GM19467 (cell line): Measurements from ENCODE around the gene GPC3.

ENCODE experiments used
- ATAC-seq: cut with Tn5 transposase; IDR thresholded peaks from one replicate; pipeline ENCODE4 v1.9.1; 2021; ENCODE audit warnings: mild to moderate bottlenecking, moderate library complexity; ENCODE audit not compliant: unreplicated experiment

Gene GPC3

DNA sequence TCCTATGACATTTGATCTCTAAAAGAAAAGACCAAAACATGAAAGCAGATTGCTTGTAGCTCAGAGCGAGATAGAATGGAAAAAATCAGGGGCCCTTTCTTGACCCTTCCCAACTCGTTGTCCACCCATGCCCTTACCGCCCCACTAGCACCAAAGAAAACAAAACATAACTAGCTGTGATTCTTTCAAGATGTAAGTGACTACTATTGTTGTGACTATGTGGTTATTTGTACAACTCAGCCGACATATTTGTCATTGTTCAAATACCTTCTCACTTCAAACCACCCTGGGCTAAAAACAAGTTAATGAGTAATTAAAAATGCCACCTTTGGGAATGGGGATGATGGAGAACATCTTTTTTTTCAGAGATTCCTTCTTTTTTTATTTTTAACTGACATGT, 399.0 kb downstream of the GPC3 start:
- no peak for ATAC-seq

DNA sequence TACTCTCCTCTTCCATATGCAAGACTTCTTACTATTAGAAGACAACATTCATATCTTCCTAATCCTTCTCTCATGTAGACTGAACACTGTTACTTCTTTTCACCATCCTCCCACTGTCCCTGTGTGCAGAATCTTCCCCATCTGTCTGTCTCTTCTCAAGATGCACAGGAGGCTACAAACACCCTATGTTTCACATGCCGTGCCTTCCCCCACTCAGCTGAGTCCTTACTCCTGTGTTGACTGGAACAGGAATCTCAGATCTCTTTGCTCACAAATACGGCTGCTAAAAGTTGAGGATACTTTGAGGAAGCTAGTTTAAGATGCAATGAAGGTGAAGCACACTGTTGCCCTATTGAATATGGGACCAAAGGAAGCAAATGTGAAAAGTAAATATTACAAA, 401.6 kb downstream of the GPC3 start:
- ATAC-seq, result no peak

DNA sequence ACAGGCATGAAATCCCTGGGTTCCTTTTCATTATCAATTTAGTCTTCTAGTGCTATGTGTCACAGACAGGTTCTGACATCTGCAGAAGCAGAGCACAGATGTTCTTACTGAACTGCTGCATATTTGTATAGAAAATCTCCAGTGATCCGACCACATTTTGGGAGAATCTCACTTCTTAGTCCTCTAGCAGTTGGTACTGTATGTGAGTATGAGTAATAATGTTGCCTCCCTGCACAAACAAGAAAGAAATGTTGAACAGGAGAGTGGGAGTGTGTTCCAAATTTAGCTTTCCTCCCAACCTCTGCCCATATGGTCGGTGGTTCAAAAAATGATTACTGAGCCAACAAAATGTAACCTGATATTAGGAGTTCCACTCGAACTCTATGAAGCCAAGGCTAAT, 404.8 kb downstream of the GPC3 start:
- no peak for ATAC-seq

DNA sequence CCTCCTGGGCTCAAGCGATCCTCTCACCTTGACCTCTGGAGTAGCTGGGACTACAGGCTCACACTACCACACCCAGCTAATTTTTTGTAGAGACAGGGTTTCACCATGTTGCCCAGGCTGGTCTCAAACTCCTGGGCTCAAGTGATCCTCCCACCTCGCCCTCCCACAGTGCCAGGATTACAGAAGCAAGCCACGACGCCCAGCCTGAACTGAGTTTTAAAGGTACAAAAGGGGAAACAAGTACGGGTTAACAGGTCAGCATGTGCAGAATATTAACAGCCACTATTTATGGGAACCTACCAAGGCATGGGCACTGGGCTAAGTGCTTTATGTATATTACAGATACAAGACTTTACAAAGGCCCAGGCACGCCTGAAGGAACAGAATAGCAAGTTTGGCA, 405.8 kb downstream of the GPC3 start:
- ATAC-seq, result no peak

DNA sequence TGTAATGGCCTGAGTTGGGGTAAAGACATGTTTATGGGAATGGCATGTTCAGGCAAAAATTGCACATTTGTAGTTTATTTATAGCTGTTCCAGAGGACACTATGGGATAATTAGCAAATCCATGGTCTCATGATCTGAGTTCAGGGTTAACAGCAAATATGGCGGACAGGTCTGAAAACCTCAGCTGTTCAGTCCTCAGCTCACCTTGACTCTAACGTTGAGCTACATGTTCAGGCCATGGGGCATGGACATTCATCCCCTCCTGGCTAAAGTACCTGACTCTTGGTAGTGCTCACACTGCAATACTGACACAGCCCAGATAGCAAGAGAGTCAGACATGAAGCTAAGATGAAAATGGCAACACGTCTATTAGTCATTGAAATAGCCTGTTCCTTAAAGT, 408.5 kb downstream of the GPC3 start:
- no peak for ATAC-seq

DNA sequence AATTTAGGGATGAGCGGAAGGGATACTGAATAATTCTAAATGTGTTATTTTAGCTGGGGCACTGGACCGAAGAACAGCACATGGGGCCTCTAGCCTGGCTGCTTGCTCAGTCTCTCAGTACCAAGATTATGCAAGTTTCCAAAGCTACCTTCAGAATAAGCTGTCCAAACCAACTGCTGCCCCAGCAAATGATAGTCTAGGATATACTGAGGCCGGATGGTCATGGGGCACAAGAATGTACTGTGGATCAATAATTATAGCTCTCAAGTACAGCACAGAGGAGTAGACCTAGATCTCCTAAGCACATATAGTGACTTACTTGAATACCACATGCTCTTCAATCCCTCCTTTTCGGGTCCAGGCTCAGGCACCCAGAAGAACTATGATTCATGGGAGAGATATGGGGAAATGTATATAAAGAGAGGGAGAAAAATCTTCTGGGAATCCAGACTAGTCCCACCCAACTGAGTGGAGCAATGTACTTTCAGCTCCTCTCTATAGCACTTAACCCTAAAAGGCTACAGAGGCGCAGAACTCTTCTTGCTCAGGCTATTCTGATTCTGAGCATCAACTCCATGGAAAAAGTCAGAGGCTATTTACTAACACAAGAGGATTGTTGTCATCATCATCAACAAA, 409.8 kb downstream of the GPC3 start:
- no peak for ATAC-seq

DNA sequence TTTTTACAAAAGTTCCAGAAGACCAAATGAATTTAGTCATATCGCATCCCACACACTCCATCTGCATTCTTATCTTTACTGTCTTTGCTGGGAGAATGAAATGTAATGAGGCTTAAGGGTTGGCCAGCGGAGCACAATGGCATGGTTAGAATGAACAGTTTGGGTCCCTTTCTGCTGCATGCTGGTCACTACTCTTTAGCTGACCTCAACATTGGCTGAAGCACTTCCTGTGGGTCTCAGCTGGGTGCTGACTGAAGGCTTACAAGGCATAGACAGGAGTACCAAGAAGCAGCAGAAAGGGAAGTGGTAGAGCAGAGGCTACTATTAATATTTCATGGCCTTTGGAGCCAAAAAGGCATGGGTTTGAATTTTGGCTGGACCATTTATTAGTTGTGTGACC, 410.7 kb downstream of the GPC3 start:
- no peak for ATAC-seq

DNA sequence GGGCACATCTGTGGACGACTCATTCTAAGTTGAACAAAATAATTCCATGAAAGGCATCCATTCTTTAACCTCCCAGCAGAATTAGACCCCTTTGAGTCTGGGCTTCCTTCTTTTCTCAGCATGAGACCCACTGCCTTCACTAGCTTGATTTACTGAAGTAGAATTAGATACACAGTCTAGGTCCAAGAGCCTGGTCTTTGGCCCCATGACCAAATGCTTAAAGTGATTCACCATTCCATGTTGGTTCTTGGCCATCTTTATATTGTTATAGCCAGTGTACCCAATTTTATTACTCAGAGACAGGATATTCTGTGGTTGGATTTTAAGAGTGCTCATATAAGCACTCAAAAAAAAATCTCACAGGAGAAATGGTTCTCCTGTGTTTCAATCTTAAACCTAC, 414.8 kb downstream of the GPC3 start:
- no peak for ATAC-seq

DNA sequence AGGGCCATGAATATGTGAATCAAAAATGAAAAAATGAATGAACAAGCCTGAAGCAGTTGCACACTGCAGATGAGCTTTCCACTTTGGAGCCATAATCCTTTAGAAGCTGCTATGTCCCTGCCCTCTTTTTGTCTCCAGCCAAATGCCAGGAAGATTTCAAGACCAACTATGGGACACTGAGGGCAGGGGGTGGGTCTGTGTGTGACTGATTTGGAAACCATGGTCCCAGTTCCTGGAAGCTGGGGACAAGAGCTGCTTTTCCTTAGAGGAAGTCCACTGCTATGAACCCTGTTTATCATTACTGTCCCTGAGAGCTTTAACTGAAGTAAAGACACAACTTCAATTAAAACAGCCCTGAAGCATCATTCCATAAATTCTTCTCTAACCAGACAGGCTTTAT, 416.2 kb downstream of the GPC3 start:
- ATAC-seq, result no peak

DNA sequence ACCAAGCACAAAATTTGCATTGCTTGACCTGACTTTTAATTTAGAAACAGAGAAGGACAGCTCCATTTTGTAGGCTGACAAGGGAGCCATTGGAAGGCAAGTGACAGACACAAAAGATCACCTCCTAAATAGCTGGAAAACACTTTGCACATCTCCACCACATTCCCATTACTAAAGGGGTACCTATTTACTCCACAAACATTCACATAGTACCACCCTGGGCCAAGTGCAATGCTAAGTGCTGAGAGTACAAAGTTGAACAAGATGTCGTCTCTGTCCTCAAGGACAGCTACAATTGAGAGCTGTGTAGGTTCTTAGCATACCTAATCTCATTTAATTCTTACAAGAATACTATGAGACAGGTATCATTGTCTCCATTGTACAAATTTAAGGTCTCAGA, 417.3 kb downstream of the GPC3 start:
- ATAC-seq, result no peak

DNA sequence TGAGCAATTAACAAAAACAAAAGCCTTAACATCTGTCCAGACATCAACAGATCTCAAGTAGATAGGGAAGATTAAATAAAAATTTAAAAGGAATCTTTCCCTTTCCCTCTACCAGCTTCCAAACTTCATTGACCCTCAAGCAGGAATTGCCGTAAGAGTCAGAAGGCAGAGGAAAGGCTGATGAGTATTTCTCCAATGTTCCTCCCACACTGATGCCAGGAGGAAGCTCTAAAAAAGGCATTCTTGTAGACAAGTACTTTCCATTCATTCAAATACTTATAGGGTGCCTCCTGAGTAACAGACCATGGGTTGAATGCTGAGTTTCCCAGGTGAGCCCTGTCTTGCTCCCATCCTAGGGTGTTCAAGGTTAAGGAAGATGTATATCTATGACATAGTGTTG, 418.5 kb downstream of the GPC3 start:
- ATAC-seq, result no peak

DNA sequence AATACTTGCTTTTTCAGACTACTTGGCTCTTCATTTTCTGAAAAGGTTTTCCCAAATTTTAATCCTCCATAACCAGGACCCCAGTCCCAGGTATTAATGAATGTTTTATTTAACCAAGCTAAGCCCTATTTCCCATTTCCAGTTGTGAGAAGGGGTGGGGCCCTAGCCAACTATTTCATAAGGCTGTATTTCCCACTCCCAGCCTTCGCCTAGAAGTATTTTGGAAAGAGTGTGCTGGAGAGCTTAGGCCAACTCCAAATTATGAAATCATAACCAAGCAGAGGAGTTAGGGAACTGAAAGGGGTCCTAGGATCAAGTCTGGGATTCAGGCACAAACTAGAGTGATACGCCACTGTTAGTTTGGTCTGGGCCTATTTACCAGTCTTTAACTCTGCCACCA, 421.7 kb downstream of the GPC3 start:
- ATAC-seq, result no peak

DNA sequence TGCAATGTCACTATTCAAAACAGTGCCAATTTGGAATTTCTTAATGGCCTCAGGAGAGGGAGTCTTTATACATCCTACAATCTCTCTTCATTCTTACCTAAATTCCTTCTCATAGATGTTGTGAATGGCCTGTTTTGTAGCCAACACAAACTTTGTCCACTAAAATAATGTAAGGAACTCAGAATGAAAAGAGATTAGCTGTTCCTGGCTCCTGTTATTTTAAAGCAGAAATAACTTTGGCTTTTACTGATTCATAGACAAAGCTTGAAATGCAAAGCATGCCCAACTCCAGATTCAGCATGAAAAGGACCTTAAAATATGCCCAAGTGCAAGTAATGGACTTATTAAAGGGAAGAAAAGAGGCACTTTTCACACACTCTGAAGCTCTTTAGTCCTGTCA, 424.1 kb downstream of the GPC3 start:
- no peak for ATAC-seq

DNA sequence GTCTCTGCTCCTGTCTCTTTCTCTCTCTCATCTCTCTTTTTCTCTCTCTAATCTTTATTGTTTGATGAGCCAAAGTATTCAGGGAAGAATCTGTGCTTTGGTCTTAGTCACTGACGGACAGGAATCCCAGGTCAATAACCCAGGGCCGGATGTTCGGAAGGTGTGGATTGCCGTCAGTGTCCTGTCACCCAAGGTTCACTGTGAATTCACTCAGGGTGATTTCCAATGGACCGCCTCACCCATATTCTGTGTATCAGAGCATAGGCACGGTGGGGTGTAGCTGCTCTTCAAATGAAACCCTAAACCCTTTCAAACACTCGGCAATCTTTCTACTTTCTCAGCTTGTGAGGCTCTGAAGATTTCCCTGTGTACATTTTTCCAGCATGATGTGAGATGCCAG, 425.5 kb downstream of the GPC3 start:
- no peak for ATAC-seq

DNA sequence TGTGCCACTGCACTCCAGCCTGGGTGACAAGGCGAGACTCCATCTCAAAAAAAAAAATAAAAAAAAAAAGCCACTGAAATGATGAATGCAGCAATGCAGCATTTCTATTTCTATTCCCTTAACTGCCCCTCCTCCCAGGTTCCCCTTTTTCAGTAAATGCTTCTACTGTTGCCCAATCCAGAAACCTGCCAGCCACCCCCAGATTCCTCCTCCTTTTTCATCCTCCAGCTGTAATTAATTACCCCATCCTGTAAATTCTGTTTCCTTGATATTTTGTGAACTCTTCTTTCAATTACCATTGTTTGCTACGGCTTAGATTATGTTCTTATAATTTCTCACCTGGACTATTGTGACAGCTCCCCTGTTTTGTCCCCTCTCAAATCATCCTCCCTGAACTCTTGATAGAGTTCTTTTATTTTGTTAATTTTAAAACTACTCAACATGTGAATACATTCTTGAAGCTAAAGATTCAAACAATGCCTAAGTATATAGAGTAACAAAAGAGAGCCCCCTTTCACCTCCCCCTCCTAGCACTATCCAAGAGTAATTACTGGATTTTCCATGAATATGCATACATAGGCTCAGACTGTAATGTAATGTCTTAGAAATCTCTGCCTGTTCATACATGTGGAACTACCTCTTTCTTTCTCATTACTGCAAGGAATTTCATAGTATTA, 429.5 kb downstream of the GPC3 start:
- no peak for ATAC-seq

DNA sequence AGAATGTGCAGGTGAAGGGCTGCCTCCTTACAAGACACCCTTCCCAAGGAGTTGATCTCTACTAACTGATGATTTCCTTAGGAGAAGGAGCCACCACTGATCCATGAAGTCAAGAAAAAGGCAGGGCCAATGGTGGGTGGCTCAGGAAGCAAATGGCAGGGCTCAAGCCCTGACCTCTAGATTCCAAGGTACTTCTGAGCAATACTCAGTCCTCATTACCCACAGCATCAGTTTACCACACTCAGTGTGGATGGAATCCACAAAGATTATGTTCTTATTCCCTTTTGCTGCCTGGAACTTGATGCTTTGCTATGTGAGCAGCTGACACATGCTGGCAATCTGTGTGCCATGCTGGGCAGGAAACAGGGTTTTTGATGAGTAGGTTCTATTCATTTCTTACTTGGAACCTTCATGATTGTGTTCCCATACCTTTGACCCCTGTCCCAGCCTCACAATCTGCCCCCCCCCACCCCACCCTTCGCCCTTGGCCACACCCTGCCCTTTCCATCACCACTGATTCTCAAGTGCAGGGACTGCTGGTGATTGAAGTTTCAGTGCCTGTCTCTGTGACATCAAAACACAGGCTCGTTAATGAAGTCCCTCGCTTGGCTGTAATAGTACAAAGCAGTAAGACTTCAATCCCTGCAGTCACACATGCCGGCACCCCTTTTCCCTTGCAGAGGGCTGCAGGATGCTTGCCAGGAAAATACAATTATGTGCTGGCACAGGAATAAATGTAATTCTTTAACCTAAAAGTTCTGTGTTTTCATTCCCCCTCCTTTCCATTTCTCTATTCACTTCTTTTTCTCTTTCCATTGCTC, 434.5 kb downstream of the GPC3 start:
- ATAC-seq, result no peak

DNA sequence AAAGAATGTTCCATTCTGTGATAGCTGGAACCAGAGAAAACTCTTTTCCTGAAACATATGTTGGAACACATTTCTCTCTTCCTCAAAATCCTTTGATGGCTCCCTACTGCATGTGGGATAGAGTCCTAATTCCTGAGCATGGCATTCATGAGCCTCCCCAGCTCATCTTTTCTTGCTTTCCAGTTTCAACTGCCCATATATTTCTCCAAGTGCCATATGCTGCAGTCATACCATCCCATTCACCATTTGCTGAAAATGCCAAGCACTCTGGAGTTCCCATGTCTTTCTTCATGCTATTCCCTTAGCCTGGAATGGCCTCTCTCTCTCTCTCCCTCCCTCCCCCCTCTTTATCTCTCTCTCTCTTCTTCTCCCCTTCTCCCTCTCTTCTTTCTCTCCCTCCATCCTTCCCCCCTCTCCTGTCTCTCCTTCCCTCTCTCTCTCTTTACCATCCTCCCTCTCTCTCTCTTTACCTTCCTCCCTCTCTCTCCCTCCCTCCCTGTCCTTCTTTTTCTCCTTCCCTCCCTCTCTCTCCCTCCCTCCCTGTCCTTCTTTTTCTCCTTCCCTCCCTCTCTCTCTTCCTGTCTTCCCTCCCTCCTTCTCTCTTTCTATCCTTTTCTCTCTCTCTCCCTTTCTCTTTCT, 436.0 kb downstream of the GPC3 start:
- no peak for ATAC-seq

DNA sequence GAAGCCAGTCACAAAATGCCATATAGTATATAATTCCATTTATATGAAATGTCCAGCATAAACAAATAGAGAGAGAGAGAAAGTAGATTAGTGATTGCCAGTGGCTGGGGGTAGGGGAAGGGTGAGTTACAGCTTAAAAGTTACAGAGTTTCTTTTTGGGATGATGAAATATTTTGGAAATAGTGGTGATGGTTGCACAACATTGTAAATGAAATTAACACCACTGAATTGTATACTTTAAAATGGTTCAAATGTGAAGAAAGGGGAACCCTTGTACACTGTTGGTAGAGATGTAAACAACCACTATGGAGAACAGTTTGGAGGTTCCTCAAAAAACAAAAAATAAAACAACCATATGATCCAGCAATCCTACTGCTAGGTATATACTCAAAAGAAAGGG, 439.0 kb downstream of the GPC3 start:
- ATAC-seq, result no peak

DNA sequence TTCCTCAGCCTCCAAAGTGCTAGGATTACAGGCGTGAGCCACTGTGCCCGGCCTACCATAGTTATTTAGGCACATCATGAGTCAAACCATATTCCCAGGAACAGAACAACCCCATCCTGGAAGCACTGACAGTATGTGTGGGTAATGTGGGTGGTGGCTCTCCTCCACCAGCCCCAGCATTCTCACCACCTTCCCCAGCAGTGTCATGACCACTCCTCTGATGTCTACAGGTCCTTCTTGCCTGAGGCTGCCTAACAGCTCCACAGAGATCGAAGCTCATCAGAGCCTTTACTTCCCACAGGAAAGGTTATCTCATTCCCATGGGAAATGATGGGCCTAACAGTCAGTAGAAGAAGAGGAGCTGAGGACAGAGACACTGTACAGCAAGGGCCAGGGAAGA, 440.6 kb downstream of the GPC3 start:
- no peak for ATAC-seq

DNA sequence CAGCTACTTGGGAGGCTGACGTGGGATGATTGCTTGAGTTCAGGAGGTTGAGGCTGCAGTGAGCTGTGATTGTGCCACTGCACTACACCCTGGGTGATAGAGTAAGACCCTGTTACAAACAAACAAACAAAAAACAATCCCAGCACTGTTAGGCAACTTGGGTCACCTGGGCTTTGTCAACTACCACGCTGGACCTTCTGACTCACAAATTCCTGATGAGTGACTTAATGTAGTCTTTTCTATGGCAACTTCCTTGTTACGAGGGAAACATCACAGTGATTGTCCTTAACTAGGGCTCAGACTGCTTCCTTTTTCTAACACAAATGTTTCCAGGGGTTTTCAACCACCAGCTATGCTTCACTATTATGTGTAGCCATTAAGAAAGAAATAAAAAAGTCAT, 441.3 kb downstream of the GPC3 start:
- ATAC-seq, result no peak

DNA sequence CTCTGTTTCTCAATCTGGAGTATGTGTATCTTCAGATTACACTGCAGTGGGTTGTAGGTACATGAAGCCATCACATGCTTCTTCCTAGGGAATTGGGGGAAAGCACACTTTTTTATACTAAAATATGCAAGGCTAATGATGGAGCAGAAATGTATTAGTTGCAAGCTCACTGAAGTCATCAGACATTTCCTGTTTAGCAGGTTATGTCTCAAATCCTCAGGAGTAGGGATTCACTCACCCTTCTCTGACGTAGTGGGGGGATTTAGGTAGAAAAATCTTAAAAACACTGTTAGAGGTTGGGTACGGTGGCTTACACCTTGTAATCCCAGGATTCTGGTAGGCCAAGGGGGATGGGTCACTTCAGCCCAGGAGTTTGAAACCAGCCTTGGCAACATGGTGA, 441.7 kb downstream of the GPC3 start:
- no peak for ATAC-seq

DNA sequence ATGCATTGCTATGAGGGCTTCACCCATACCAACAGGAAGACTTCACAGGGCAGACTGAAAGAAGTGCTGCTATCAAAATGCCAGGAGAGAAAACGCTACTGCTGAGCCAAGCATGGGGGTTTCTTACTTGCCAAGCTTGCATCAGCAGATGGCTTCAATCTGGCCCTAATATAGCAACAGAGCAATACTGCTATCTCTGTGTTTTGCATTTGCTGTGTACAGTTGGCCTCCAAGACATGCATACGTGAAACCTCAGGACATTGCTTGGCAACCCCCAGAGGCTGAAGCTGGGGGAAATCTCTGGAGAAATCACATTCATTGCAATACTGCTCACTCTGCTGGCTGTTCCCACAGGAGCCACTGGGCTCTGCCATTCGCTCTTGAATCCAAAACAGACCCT, 442.9 kb downstream of the GPC3 start:
- no peak for ATAC-seq
